HG03354 (cell line): ENCODE results near the gene AWAT2.
"Not testable (repeated sequence)": the region's sequence is repeated elsewhere in the genome, so short reads cannot be mapped to it uniquely, and the experiment has no call there.

Experiments used
- ATAC-seq: cut with Tn5 transposase; IDR thresholded peaks from one replicate; pipeline ENCODE4 v1.9.1; 2021; ENCODE audit warnings: mild to moderate bottlenecking; ENCODE audit not compliant: unreplicated experiment, poor library complexity, severe bottlenecking

Gene AWAT2

DNA sequence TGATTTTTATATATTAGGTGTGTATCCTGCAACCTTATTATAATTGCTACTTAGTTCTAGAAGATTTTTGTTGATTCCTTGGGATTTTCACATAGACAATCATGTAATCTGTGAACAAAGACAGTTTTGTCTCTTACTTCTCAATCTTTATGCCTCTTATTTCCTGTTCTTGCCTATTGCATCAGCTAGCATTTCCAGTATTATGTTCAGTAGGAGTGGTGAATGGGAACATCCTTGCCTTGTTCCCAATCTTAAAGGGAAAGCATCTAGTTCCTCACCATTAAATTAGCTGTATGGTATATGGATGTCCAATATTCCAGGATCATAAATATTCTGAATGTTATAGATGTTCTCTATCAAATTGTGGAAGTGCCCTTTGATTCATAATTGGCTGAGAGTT is 41.8 kb downstream of the AWAT2 start:
- ATAC-seq = no peak

DNA sequence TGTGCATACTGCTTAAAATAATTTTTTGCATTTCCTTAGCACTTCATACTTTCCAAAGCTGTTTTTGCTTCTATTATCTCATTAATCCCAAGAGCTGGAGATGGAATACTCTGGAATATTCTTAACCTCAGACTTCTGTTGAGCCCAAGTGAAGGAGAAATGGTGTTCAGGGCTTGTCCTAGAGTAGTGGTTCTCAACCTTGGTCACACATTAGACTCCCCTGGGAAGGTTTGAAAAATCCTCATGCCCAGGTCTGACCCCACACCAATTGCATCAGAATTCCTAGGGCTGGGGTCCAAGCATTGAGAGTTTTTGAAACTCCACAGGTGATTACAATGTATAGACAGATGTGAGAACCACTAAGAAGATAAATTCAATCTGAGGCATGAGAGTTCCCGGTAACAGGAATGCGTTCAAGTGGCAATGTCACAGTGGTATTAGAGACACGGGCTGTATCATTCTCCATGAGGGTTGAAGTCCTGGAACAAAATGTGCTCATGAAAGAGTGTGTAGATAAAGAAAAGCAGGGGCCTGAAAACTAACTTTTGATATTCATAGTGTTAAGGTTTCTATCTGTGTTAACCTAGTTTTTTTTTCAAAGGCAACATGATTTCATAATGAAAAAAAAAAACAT is 47.9 kb downstream of the AWAT2 start:
- no peak for ATAC-seq

DNA sequence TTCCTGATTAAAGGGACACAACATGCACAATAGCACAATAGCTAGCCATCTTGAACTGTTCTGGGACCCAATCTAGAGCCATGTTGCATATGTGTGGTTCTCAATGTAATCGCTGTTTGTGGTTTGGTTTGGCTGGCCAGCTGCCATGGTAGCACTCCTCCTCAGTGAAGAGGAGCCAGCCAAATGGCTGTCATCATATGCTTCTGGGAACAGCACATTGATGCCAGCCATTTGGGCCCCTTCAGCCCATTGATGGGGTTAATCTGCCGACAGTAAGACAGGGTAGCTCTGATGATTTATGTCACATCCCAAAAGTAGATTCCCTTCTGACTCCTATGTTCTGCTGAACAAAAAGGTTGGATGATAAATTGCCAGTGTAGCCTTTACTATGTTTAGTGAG is 48.5 kb downstream of the AWAT2 start:
- no peak for ATAC-seq

DNA sequence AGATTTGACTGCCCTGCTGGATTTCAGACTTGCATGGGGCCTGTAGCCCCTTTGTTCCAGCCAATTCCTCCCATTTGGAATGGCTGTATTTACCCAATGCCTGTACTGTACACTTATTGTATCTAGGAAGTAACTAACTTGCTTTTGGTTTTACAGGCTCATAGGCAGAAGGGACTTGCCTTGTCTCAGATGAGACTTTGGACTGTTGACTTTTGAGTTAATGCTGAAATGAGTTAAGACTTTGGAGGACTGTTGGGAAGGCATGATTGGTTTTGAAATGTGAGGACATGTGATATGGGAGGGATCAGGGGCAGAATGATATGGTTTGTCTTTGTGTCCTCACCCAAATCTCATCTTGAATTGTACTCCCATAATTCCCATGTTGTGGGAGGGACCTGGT is 51.4 kb downstream of the AWAT2 start:
- ATAC-seq = not testable (repeated sequence)

DNA sequence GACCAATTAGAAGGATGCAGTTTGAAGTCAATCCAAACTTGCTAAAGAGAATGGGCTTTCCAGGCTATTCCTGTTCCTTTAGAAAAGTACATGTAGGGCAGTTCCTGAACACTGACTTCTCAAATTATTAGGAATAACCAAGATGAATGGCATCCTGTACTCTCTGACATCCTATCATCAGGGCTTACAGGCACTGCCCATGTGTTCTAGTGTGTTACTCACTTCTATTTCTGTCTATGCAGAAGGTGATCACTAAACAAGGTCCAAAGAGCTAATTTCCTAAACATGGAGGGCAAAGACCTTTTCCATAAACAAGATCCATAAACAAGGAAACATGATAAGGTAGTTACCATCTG is 53.6 kb downstream of the AWAT2 start:
- ATAC-seq = no peak

DNA sequence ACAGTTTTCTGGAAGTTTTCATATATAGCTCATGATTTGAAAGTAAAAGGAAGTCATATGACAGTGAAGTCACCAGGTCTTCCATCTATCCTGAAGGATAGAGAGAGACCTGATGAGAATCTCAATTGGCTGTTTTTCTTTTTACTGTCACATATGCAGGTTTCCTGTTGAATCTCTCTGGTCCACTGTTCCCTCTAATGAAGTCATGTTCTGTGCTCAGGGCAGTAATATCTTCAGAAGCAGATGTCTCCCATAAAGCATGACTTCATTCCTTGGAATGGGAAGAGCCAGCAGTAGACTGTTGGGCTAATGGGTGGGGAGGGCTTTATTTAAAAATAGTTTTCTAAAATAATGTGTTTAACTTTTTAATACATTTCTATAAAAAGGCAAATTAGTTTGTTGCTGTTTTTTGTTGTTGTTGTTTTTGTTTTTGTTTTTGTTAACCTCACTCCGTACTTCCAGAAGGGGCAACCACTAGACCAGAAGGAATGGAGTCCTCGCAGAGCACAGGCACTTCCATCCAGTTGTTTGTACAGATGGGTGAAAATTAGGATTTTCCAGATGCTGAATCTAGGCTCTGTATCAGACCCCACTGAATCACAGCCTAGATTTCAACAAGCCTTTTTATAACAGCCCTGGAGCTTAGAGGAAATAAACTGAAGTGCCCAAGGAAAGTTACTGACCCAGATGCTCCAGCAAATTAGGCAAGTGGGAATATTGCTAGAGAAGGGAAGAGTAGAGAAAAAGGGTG is 54.2 kb downstream of the AWAT2 start:
- no peak for ATAC-seq

DNA sequence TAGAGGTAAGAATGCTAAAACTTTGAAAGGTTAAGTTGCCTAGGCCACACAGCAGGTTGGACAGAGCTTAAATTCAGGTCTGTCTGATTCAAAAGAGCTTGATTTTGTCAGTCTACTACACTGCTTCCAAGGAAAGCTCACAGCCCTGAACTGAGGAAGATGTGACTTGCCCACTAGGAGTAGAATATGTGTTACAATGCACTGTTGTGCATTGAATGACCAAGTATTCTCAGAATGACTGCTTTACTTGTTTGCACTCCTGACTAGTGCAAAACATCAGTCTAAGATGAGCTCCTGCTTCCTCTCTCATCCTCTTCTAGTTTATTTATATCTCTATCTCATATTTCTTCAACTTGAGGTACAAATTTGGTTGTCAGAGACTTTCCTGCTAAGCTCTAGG is 56.2 kb downstream of the AWAT2 start:
- no peak for ATAC-seq

GRCh38 chrX:69991685-69992084 is 58.1 kb downstream of the AWAT2 start:
- no peak for ATAC-seq
